ENCODE results near the gene TSC22D2. TPM values are rescaled to one million over a fixed set of nuclear protein-coding genes. Genes with fewer than 3 reads are reported as not detected.

Gene TSC22D2
- total RNA-seq, 1 experiment from 2014 or later: 26.5 TPM

- no peak overlapping the region for H4K8ac ChIP-seq (replicated peaks; ENCODE audit: insufficient read length, low read depth, low read length)
- no CpG with 5 or more reads among the region's 3 CpGs for whole genome bisulfite sequencing (ENCODE audit: extremely low coverage, insufficient read length, low lambda C conversion rate)
- DNase-seq: no peak
Measured at GRCh38 chr3:150421799-150422548, 13.9 kb downstream of the TSC22D2 start.

More at GRCh38 chr3:150421799-150422548, 13.9 kb downstream of the TSC22D2 start:
- no peak overlapping the region for H3K27ac ChIP-seq (ENCODE audit: insufficient read length, low read depth, low read length)
- no peak overlapping the region for H2AFZ ChIP-seq (ENCODE audit: low read length)
- no peak overlapping the region for H2AK5ac ChIP-seq (ENCODE audit: insufficient read length, low read length)
- no peak overlapping the region for H2BK12ac ChIP-seq (ENCODE audit: insufficient read length, low read depth, low read length)
- H2BK20ac ChIP-seq (ENCODE audit: low read depth, low read length, poor library complexity, severe bottlenecking): no peak overlapping the region
- no peaks in the 10 kb centered on the region for H3K4me1 ChIP-seq (ENCODE audit: insufficient read depth, low read length)
- peaks cover 5% of the 10 kb centered on the region for H3K79me1 ChIP-seq (ENCODE audit: insufficient read depth, low read depth, low read length, poor library complexity, severe bottlenecking)
- H3K23ac ChIP-seq (ENCODE audit: insufficient read length, low read depth, low read length): no peak overlapping the region
- H3K9ac ChIP-seq (ENCODE audit: extremely low read depth, insufficient read length, low read length): no peak overlapping the region
- no peak overlapping the region for H3K14ac ChIP-seq (ENCODE audit: insufficient read depth, low read length)
- peaks cover 27 to 28% of the 10 kb centered on the region in 2 experiments for H3K4me1 Mint-ChIP-seq
- no peak overlapping the region for H3K18ac ChIP-seq (ENCODE audit: insufficient read length, low read depth, low read length)
- no peak overlapping the region for H3K56ac ChIP-seq (ENCODE audit: insufficient read length, low read depth, low read length)
- no peak overlapping the region for H2BK15ac ChIP-seq (ENCODE audit: low read depth, low read length)
- H3K4ac ChIP-seq (ENCODE audit: low read depth, low read length): no peak overlapping the region
- no peak overlapping the region for H3K4me2 ChIP-seq (ENCODE audit: insufficient read depth, insufficient read length, low read length)
- H3K79me2 ChIP-seq (ENCODE audit: insufficient read depth, low read length): peaks cover 2% of the 10 kb centered on the region; the same call in 1 of the 2 replicates
- H3K9me3 Mint-ChIP-seq: no peaks in the 10 kb centered on the region
- no peaks in the 10 kb centered on the region for H3K27me3 ChIP-seq (ENCODE audit: insufficient read depth, low read length)
- no peak overlapping the region for H2BK5ac ChIP-seq (ENCODE audit: insufficient read length, low read length)
- no peaks in the 10 kb centered on the region for H3K9me3 ChIP-seq (ENCODE audit: control insufficient read depth, low read depth, low read length)
- no peaks in the 10 kb centered on the region; a peak in 1 of 7 replicates for H3K36me3 Mint-ChIP-seq (ENCODE audit: insufficient read depth in 1 of 3, low read depth in 3 of 3)
- H4K5ac ChIP-seq (ENCODE audit: insufficient read length, low read depth, low read length): no peak overlapping the region
- no peak overlapping the region for H2BK120ac ChIP-seq (ENCODE audit: low read depth, low read length, poor library complexity, severe bottlenecking)
- no peaks in the 10 kb centered on the region for H3K27me3 Mint-ChIP-seq (ENCODE audit: low read depth)
- no peak for TF ChIP-seq CTCF (conservative IDR thresholded peaks at IDR 0.05)
- H3K4me3 Mint-ChIP-seq: no peak overlapping the region
- H3K23me2 ChIP-seq (ENCODE audit: insufficient read length, low read depth, low read length, poor library complexity, severe bottlenecking): no peaks in the 10 kb centered on the region
- H4K91ac ChIP-seq (ENCODE audit: insufficient read length, low read depth, low read length): no peak overlapping the region
- H3K27ac Mint-ChIP-seq: no peak overlapping the region; a peak in 1 of 7 replicates
- H3T11ph ChIP-seq (ENCODE audit: low read length): no peak overlapping the region
- no peaks in the 10 kb centered on the region for H4K20me1 ChIP-seq (ENCODE audit: control insufficient read depth, insufficient read depth, insufficient read length)

Measured in H9 (cell line).